GM19372 (cell line): ENCODE results near the gene LANCL3.
"Not testable (repeated sequence)": the region's sequence is repeated elsewhere in the genome, so short reads cannot be mapped to it uniquely, and the experiment has no call there.

Experiments
- ATAC-seq: cut with Tn5 transposase; IDR thresholded peaks from one replicate; pipeline ENCODE4 v1.9.1; 2021; ENCODE audit warnings: mild to moderate bottlenecking, low read depth, moderate library complexity; ENCODE audit not compliant: unreplicated experiment

Gene LANCL3

GRCh38 chrX:37571426-37572107, at the start of gene LANCL3:
Gene LANCL3, plus strand, starts transcription at chrX:37571661. Its CDS starts 210 bp downstream, at chrX:37571871.
- not testable (repeated sequence) for ATAC-seq

- not testable (repeated sequence) for ATAC-seq
Measured at GRCh38 chrX:37523673-37524072, 47.8 kb upstream of the LANCL3 start.

GRCh38 chrX:37541991-37542390, 29.5 kb upstream of the LANCL3 start:
- no peak for ATAC-seq

- ATAC-seq = no peak
Measured at GRCh38 chrX:37542791-37543190, 28.7 kb upstream of the LANCL3 start.

- no peak for ATAC-seq
Measured at GRCh38 chrX:37543324-37543723, 28.1 kb upstream of the LANCL3 start.

GRCh38 chrX:37544531-37544930, 26.9 kb upstream of the LANCL3 start:
- ATAC-seq = not testable (repeated sequence)

GRCh38 chrX:37545066-37545465, 26.4 kb upstream of the LANCL3 start:
- no peak for ATAC-seq

- not testable (repeated sequence) for ATAC-seq
Measured at GRCh38 chrX:37549619-37550018, 21.8 kb upstream of the LANCL3 start.

GRCh38 chrX:37553476-37553875, 18.0 kb upstream of the LANCL3 start:
- ATAC-seq = no peak

- ATAC-seq = not testable (repeated sequence)
Measured at GRCh38 chrX:37565254-37565653, 6.2 kb upstream of the LANCL3 start.

- not testable (repeated sequence) for ATAC-seq
Measured at GRCh38 chrX:37570349-37570748, 1.1 kb upstream of the LANCL3 start.

GRCh38 chrX:37572108-37572587, 687 bp downstream of the LANCL3 start:
- ATAC-seq = peak; percentile 75

- ATAC-seq = not testable (repeated sequence)
Measured at GRCh38 chrX:37573121-37573520, 1.7 kb downstream of the LANCL3 start.

- no peak for ATAC-seq
Measured at GRCh38 chrX:37578045-37578444, 6.6 kb downstream of the LANCL3 start.

- no peak for ATAC-seq
Measured at GRCh38 chrX:37580080-37580479, 8.6 kb downstream of the LANCL3 start.

GRCh38 chrX:37587337-37587736, 15.9 kb downstream of the LANCL3 start:
- ATAC-seq = not testable (repeated sequence)

- no peak for ATAC-seq
Measured at GRCh38 chrX:37590047-37590446, 18.6 kb downstream of the LANCL3 start.

GRCh38 chrX:37594755-37595382, 23.4 kb downstream of the LANCL3 start:
- no peak for ATAC-seq

GRCh38 chrX:37599729-37600128, 28.3 kb downstream of the LANCL3 start:
- ATAC-seq = no peak

GRCh38 chrX:37603938-37604409, 32.5 kb downstream of the LANCL3 start:
- no peak for ATAC-seq

GRCh38 chrX:37607243-37607642, 35.8 kb downstream of the LANCL3 start:
- no peak for ATAC-seq

- no peak for ATAC-seq
Measured at GRCh38 chrX:37608156-37608555, 36.7 kb downstream of the LANCL3 start.
